Gastrocnemius medialis (tissue), 4 donors: ENCODE measurements around the gene LMAN2L.

Source experiments
- POLR2A ChIP-seq, 2 donors: fragments of 450-650 bp; IDR thresholded peaks; one replicate each; pipeline ENCODE4 v1.6.1; 2017; ENCODE audit warnings: antibody characterized with exemption in 2 of 2, mild to moderate bottlenecking in 2 of 2, moderate library complexity in 2 of 2
- TF ChIP-seq, protein P1 (sequence below), 5 experiments: fragments of 450-650 bp in 3 of 5; fragments of 200-600 bp in 2 of 5; sonication (generic) in 2 of 5; IDR thresholded peaks in 4 of 5; conservative IDR thresholded peaks in 1 of 5; 1 replicate in 4 of 5; 2 replicates in 1 of 5; pipeline ENCODE4 v1.5.1; 2016 to 2019; ENCODE audit warnings: antibody characterized with exemption in 5 of 5, mild to moderate bottlenecking in 3 of 5, moderate library complexity in 3 of 5

DNA sequence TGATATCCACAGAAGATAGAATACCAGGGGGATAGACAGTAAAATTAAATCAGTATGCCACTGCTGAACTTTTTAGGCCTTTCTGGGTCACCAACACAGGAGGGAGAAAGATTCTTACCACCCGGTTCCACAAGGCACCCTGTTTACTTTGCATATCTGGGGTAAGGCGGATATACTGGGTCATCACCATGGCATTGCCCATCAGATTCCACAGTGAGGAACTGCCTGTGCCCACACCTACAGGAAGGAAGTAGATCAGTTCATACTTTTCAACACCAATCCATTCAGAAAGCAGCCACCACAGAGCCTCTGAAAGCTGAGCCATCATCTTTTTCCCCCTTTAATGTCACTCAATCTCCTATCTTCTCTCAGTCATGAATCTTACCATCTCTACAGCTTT is 2.0 kb downstream of the LMAN2L start:
- TF ChIP-seq, protein P1, sequence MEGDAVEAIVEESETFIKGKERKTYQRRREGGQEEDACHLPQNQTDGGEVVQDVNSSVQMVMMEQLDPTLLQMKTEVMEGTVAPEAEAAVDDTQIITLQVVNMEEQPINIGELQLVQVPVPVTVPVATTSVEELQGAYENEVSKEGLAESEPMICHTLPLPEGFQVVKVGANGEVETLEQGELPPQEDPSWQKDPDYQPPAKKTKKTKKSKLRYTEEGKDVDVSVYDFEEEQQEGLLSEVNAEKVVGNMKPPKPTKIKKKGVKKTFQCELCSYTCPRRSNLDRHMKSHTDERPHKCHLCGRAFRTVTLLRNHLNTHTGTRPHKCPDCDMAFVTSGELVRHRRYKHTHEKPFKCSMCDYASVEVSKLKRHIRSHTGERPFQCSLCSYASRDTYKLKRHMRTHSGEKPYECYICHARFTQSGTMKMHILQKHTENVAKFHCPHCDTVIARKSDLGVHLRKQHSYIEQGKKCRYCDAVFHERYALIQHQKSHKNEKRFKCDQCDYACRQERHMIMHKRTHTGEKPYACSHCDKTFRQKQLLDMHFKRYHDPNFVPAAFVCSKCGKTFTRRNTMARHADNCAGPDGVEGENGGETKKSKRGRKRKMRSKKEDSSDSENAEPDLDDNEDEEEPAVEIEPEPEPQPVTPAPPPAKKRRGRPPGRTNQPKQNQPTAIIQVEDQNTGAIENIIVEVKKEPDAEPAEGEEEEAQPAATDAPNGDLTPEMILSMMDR (IDR thresholded peaks at IDR 0.05 in 4 of 5, conservative IDR thresholded peaks at IDR 0.05 in 1 of 5): no peak
- TF ChIP-seq POLR2A (IDR thresholded peaks at IDR 0.05): no peak
